ENCODE measurements around the gene RNPS1.
"Not testable (repeated sequence)": the region's sequence is repeated elsewhere in the genome, so short reads cannot be mapped to it uniquely, and the experiment has no call there.

Gene RNPS1

GRCh38 chr16:2253293-2253692, 14.6 kb downstream of the RNPS1 start:
- DNase-seq, result no peak

- no peak for DNase-seq
Measured at GRCh38 chr16:2252806-2253148, 15.1 kb downstream of the RNPS1 start.

GRCh38 chr16:2251296-2252111, 16.4 kb downstream of the RNPS1 start, which contains the start of gene ECI1:
TSS of gene ECI1 (minus strand) at chr16:2251587. CDS start at chr16:2251566, 21 bp downstream.
- peak; percentile 45 to 78 (median 64) for DNase-seq

GRCh38 chr16:2250652-2251295, 17.2 kb downstream of the RNPS1 start:
- DNase-seq, result peak; percentile 23 to 61 (median 43)

- DNase-seq, result no peak
Measured at GRCh38 chr16:2246301-2246885, 21.5 kb downstream of the RNPS1 start.

- no peak for DNase-seq
Measured at GRCh38 chr16:2244926-2245795, 22.8 kb downstream of the RNPS1 start.

- DNase-seq, result no peak
Measured at GRCh38 chr16:2244301-2244700, 23.6 kb downstream of the RNPS1 start.

- no peak for DNase-seq
Measured at GRCh38 chr16:2243781-2244180, 24.1 kb downstream of the RNPS1 start.

GRCh38 chr16:2243031-2243528, 24.8 kb downstream of the RNPS1 start:
- no peak for DNase-seq

- no peak for DNase-seq
Measured at GRCh38 chr16:2242598-2242997, 25.3 kb downstream of the RNPS1 start.

- not testable (repeated sequence) for DNase-seq
Measured at GRCh38 chr16:2240331-2240730, 27.6 kb downstream of the RNPS1 start.

- DNase-seq, result no peak
Measured at GRCh38 chr16:2238838-2239675, 28.9 kb downstream of the RNPS1 start.

GRCh38 chr16:2238150-2238837, 29.6 kb downstream of the RNPS1 start:
- no peak for DNase-seq

GRCh38 chr16:2237493-2238149, 30.3 kb downstream of the RNPS1 start:
- no peak for DNase-seq

GRCh38 chr16:2237102-2237482, 30.8 kb downstream of the RNPS1 start:
- no peak for DNase-seq

GRCh38 chr16:2236337-2237101, 31.4 kb downstream of the RNPS1 start, which contains the start of gene DNASE1L2:
TSS of gene DNASE1L2 (plus strand) at chr16:2236444. CDS start at chr16:2236817, 373 bp downstream.
- no peak for DNase-seq

- DNase-seq, result no peak
Measured at GRCh38 chr16:2235695-2236336, 32.1 kb downstream of the RNPS1 start.

- no peak for DNase-seq
Measured at GRCh38 chr16:2235234-2235651, 32.7 kb downstream of the RNPS1 start.

- no peak for DNase-seq
Measured at GRCh38 chr16:2234813-2235170, 33.1 kb downstream of the RNPS1 start.
